AG09309 (cell line): ENCODE measurements around the gene VAMP2.

Experiments
- DNase-seq: peaks from one replicate; pipeline ENCODE4 v3.0.0-alpha.2; 2010; ENCODE audit warnings: low read depth
- H3K4me3 ChIP-seq: 2 replicates; pipeline ENCODE4 v1.5.1; 2011; ENCODE audit warnings: mild to moderate bottlenecking, low read depth, low read length, moderate library complexity; ENCODE audit not compliant: control insufficient read depth
- TF ChIP-seq, protein P1 (sequence below): IDR thresholded peaks from 2 replicates; pipeline ENCODE4 v1.5.1; 2011; ENCODE audit warnings: mild to moderate bottlenecking, low read depth, low read length, inconsistent platforms; ENCODE audit not compliant: insufficient read depth, control insufficient read depth; ENCODE audit errors: missing control alignments

VAMP2 gene

DNA sequence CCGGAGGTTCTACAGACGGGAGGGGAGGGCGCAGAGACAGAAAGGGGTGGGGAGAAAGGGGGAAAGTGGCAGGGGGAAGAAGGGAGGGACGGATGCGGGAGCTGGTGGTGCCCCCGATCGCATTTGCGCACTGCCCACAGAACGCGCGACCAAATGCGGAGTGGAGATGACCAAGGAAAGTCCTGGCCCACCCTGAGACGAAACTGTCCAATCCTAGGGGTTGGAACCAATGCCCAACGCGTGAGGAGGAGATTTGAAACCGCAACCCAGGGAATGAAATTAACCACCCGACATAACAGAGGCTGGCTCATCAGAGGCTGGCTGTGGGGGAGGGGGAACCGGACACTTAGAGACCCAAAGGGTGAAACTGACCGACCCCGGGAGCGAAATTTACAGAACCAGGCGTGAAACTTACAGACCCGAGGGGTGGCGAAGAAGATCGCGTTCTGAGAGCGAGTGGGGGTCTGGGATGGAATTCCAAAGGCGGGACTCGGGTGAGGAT, 40.3 kb downstream of the VAMP2 start:
- DNase-seq, result no peak
- H3K4me3 ChIP-seq, result peak overlapping the region; percentile 65
- TF ChIP-seq, protein P1, sequence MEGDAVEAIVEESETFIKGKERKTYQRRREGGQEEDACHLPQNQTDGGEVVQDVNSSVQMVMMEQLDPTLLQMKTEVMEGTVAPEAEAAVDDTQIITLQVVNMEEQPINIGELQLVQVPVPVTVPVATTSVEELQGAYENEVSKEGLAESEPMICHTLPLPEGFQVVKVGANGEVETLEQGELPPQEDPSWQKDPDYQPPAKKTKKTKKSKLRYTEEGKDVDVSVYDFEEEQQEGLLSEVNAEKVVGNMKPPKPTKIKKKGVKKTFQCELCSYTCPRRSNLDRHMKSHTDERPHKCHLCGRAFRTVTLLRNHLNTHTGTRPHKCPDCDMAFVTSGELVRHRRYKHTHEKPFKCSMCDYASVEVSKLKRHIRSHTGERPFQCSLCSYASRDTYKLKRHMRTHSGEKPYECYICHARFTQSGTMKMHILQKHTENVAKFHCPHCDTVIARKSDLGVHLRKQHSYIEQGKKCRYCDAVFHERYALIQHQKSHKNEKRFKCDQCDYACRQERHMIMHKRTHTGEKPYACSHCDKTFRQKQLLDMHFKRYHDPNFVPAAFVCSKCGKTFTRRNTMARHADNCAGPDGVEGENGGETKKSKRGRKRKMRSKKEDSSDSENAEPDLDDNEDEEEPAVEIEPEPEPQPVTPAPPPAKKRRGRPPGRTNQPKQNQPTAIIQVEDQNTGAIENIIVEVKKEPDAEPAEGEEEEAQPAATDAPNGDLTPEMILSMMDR, result no peak

DNA sequence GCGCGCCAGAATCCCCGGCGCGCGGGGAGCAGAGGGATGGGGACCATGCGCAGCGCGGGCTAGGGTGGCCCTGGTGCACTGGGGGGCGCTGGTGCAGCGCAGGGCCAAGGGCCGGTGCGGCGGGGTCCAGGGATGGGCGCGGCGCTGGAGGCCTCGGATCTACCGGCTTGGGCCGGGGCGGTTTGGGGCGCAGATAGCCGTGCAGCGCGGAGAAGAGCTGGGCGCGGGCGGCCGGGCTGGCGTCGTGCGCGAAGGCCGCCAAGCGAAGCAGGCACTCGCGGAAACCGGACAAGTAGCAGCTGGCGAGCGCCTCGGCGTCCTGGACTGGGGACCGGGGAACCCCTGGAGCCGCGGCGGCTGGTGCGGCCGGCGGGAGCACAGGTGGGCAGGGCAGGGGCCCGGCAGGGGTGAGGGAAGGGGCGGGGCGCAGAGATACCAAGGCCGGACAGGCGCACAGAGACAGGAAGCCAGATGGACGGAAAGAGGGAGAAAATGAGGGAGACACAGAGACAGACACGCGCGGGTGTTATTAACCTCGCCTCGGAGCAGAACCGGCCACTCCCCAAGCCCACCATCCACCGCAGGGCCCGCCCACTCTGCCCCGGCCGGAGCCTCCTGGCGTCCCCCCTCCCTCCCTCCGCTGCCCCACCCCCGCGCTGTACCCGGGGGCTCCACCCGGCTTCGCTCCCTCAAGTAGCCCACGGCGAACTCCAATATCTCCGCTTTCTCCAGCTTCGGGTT, 40.9 kb downstream of the VAMP2 start:
- TF ChIP-seq, protein P1, result peak; percentile 48
- DNase-seq, result no peak
- peak overlapping the region; percentile 65 for H3K4me3 ChIP-seq

DNA sequence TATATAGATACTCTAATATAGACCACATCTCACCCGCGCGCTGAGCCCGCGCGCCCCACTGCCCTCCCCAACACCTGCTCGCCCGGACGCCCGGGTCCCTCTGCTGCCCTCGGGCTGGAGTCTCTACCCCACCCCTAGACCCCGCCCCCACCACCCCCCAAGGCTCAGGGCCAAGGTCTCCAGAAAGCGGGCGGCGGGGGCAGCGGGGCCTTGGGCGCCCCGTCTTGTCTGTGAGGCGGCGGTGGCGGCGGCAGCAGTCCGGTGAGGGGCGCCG, 41.4 kb downstream of the VAMP2 start:
- TF ChIP-seq, protein P1, result no peak
- peak overlapping the region; percentile 65 for H3K4me3 ChIP-seq
- no peak for DNase-seq

DNA sequence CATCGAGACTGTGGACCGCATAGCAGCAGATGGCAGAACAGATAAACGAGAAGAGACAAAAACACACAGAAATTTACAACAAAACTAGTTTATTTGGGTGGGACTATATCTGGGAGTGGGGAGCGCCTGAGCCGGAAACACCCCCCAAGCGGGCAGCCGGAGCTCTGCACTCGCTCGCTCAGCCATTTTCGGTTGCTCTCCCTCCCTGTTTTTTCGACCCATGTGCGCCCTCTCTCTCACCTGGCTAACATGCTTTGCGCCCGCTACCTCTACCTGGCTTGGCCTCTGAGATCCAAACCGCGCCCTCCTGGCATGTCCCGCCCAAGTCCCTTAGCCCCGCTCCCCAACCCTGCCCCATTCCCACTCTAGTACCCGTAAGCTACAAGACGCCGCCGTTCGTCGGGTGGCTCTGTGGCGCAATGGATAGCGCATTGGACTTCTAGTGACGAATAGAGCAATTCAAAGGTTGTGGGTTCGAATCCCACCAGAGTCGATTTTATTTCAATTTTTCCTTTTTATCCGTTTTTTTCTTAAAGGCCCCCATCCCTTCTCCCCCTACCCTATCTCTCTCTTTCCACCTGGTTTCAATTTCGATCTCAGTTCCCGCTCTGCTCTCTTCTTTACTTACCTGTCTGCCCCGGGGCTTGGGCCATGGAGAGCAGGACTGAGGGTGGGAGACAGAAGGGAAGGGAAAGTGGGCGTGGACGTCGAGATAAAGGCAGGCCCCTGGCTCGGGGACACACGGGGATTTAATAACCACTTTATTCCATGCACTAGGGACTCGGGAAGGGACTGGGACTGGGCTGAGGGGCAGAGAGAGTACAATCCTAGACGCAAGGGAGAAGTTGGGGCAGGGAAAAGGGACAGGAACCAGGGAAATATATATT, 42.0 kb downstream of the VAMP2 start:
- peak overlapping the region; percentile 65 for H3K4me3 ChIP-seq
- no peak for DNase-seq
- TF ChIP-seq, protein P1, result peak; percentile 24

DNA sequence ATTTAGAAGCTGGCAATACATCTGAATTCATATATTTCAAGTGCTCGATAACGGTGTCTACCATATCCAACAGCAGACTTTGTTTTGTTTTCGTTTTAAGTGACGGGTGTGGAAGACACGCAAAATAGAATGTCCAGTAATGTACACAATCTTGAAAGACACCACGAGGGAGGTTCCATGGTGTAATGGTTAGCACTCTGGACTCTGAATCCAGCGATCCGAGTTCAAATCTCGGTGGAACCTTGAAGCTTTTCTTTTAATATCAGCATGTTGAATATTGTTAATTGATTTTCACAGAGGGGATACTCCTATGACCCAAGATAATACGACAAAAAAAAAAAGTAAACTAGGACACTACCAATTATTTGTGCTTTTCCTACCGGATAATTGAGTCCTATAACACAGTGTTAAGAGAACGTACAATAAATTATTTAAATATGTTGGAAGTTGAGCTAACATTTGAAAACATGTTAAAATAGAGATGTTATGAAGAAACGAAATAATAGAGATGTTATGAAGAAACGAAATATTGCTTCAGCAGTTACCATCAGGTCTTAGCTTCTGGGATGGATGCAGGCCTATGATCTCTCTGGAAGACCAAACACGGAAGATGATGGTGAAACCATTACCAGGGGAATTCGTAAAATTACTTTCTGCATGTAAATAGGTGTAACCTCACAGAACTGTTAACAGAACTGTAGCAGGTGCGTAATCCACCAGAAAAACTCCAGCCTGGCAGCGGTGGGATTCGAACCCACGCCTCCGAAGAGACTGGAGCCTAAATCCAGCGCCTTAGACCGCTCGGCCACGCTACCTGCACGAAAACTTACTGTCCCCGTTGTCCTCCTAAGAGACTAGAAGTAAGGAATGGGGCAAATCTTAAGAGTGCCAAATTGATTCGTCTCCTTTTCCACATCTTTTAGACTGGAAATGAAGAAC, 42.9 kb downstream of the VAMP2 start:
- H3K4me3 ChIP-seq, result peak overlapping the region; percentile 65
- DNase-seq, result peak; percentile 76
- TF ChIP-seq, protein P1, result no peak
